ENCODE results near the gene C3orf20. TPM values are rescaled to one million over a fixed set of nuclear protein-coding genes. Genes with fewer than 3 reads are reported as not detected.
A peak's percentile ranks its signal among the peaks of the same experiment; 100 is the strongest.

The C3orf20 gene
- total and polyA plus RNA-seq, 9 of the 15 experiments (the other 6 are each of a cell fraction or from before 2014, with no cell fraction given), result 0.04 TPM; not detected in 8

DNA sequence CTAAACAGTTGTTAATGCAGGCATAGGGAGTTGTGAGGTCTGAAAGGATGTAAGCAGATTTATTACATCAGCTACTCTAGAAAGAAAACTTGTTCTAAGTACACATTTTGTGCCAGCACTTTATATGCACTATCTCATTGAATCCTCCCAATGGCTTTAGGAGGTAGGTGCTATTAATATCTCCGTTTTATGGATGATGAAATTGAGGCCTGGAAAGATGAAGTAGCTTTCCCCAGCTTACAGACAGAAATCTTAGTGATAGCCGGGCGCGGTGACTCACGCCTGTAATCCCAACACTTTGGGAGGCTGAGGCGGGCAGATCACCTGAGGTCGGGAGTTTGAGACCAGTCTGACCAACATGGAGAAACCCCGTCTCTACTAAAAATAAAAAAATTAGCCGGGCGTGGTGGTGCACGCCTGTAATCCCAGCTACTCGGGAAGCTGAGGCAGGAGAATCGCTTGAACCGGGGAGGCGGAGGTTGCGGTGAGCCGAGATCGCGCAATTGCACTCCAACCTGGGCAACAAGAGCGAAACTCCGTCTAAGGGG, 22.5 kb upstream of the C3orf20 start (continued):
- TF ChIP-seq GATA2 (CRISPR knock-in tag; IDR thresholded peaks at IDR 0.05), result 0 out of 2 replicates have a peak, but pooled peaks have one; percentile 27
- TF ChIP-seq ATF7 (IDR thresholded peaks at IDR 0.05), result peak; percentile 71; the same call in 1 of the 2 replicates
- TF ChIP-seq MEF2D (tag; conservative IDR thresholded peaks at IDR 0.05; ENCODE audit: low read depth), result peak; percentile 73; the same call in 1 of the 2 replicates
- TF ChIP-seq KDM1A (IDR thresholded peaks at IDR 0.05), result peak in 1 of 2 experiments; percentile 33; a peak in 1 of 4 replicates
- 0 out of 2 replicates have a peak, but pooled peaks have one; percentile 10 for TF ChIP-seq SP1 (CRISPR knock-in tag; IDR thresholded peaks at IDR 0.05)
- peak; percentile 79; the same call in 1 of the 2 replicates for TF ChIP-seq SMARCE1 (IDR thresholded peaks at IDR 0.05)
- TF ChIP-seq ATF6 (CRISPR knock-in tag; IDR thresholded peaks at IDR 0.05), result peak; percentile 53; the same call in 1 of the 2 replicates
- peak; percentile 65; the same call in 1 of the 2 replicates for TF ChIP-seq CTBP1 (IDR thresholded peaks at IDR 0.05; ENCODE audit: borderline replicate concordance)
- peak; percentile 52 for TF ChIP-seq POLR2H (tag; IDR thresholded peaks at IDR 0.05; ENCODE audit: low read depth)
- TF ChIP-seq POLR2B (IDR thresholded peaks at IDR 0.05; ENCODE audit: low read depth, partially characterized antibody), result peak; percentile 40
- TF ChIP-seq, protein P1, sequence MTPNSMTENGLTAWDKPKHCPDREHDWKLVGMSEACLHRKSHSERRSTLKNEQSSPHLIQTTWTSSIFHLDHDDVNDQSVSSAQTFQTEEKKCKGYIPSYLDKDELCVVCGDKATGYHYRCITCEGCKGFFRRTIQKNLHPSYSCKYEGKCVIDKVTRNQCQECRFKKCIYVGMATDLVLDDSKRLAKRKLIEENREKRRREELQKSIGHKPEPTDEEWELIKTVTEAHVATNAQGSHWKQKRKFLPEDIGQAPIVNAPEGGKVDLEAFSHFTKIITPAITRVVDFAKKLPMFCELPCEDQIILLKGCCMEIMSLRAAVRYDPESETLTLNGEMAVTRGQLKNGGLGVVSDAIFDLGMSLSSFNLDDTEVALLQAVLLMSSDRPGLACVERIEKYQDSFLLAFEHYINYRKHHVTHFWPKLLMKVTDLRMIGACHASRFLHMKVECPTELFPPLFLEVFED (CRISPR knock-in tag; conservative IDR thresholded peaks at IDR 0.05), result peak; percentile 7; the same call in 1 of the 2 replicates
- peak; percentile 87 for TF ChIP-seq SMARCA4 (IDR thresholded peaks at IDR 0.05)
- peak; percentile 71; the same call in 1 of the 2 replicates for TF ChIP-seq SMARCC2 (IDR thresholded peaks at IDR 0.05; ENCODE audit: low read depth)
- TF ChIP-seq, protein P2, sequence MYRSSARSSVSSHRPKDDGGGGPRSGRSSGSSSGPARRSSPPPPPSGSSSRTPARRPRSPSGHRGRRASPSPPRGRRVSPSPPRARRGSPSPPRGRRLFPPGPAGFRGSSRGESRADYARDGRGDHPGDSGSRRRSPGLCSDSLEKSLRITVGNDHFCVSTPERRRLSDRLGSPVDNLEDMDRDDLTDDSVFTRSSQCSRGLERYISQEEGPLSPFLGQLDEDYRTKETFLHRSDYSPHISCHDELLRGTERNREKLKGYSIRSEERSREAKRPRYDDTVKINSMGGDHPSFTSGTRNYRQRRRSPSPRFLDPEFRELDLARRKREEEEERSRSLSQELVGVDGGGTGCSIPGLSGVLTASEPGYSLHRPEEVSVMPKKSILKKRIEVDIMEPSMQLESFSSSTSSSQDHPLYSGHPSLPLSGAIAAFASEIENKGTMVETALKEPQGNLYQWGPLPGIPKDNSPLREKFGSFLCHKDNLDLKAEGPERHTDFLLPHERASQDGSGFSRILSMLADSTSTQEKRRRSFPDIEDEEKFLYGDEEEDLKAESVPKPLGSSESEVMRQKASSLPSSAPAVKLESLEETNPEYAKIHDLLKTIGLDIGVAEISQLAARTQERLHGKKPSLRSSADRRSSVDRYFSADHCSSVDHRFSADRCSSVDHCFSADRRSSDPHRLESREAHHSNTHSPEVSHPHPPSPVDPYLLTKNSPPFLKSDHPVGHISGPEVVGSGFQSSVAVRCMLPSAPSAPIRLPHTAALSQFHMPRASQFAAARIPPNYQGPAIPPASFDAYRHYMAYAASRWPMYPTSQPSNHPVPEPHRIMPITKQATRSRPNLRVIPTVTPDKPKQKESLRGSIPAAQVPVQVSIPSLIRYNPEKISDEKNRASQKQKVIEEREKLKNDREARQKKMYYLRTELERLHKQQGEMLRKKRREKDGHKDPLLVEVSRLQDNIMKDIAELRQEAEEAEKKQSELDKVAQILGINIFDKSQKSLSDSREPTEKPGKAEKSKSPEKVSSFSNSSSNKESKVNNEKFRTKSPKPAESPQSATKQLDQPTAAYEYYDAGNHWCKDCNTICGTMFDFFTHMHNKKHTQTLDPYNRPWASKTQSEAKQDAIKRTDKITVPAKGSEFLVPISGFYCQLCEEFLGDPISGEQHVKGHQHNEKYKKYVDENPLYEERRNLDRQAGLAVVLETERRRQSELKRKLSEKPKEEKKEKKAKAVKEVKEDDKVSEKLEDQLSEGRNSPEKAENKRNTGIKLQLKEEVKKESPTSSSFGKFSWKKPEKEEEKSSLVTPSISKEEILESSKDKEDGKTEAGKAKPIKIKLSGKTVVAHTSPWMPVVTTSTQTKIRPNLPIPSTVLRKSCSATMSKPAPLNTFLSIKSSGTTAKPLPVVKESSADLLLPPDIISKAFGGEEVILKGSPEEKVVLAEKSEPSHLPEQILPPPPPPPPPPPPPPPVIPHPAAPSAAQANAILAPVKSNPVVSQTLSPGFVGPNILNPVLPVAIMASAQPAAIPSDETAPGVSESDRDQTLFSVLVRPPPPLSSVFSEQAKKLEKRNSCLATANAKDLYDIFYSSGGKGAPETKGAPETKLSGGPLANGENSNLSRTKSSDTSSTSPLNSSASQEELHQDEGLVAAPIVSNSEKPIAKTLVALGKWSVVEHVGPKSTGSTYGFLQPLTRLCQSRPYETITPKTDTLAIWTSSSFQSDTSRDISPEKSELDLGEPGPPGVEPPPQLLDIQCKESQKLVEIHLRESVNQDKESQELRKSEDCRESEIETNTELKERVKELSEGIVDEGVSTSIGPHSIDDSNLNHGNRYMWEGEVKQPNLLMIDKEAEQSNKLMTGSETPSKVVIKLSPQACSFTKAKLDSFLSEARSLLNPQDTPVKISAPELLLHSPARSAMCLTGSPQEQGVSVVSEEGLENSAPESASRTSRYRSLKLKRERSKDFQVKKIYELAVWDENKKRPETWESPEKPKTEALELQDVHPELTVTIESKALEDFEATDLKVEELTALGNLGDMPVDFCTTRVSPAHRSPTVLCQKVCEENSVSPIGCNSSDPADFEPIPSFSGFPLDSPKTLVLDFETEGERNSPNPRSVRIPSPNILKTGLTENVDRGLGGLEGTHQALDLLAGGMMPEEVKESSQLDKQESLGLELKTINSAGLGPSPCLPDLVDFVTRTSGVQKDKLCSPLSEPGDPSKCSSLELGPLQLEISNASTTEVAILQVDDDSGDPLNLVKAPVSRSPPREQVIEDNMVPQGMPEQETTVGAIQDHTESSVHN (IDR thresholded peaks at IDR 0.05; ENCODE audit: borderline replicate concordance in 1 of 2, low read depth in 1 of 2), result 0 out of 4 replicates have a peak, but pooled peaks of 1 of the 2 experiments have one; percentile 19
- peak; percentile 40; the same call in 1 of the 2 replicates for TF ChIP-seq ETV5 (CRISPR knock-in tag; IDR thresholded peaks at IDR 0.05; ENCODE audit: low read depth)
- peak; percentile 56 for TF ChIP-seq ZEB2 (IDR thresholded peaks at IDR 0.05)
- peak in 1 of 2 experiments; percentile 41; a peak in 1 of 4 replicates for TF ChIP-seq TRIM24 (IDR thresholded peaks at IDR 0.05)
- 0 out of 2 replicates have a peak, but pooled peaks have one; percentile 11 for TF ChIP-seq L3MBTL2 (IDR thresholded peaks at IDR 0.05)
